ENCODE measurements around the gene LTBP1.

DNA sequence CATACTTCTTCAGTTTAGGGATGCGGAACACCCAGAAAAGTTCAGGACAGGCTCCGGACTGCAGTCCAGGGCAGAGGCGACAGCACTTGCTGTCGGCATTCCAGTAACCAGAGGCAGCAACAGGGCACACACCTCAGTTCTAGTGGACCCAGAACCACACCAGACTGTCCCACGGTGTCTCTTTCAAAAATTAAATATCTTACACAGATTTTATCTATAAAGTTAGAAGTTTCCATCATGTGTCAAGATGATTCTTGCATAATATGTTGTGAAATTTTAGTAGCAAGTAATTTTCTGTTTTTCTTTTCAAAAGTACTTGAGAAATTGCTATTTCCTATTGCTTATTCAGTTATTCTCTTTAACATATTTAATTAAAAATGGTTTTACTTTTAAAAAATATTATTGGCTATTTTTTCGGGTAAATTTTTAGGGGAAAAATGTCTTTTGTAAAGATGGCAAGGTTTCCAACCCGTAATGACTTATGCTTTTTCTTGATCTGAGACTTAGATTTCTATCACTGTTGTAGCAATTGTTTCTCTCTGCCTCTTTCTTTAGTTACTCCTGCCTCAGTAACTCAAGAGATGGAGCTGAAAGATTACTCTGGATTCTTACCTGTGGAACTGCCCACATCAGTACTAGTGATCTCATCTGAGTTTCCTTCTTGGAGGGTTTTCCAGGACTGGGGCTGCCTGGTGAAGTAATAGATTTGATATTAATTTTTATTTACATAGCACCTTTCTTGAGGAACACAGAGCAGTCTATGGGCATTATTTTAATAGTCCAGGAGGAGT lies 182.7 kb downstream of the LTBP1 start:
- TF ChIP-seq RXRA (IDR thresholded peaks at IDR 0.05) (no peak), SP1 (IDR thresholded peaks at IDR 0.05) (no peak), ZBTB33 (IDR thresholded peaks at IDR 0.05) (no peak)
- TF ChIP-seq, protein P1, sequence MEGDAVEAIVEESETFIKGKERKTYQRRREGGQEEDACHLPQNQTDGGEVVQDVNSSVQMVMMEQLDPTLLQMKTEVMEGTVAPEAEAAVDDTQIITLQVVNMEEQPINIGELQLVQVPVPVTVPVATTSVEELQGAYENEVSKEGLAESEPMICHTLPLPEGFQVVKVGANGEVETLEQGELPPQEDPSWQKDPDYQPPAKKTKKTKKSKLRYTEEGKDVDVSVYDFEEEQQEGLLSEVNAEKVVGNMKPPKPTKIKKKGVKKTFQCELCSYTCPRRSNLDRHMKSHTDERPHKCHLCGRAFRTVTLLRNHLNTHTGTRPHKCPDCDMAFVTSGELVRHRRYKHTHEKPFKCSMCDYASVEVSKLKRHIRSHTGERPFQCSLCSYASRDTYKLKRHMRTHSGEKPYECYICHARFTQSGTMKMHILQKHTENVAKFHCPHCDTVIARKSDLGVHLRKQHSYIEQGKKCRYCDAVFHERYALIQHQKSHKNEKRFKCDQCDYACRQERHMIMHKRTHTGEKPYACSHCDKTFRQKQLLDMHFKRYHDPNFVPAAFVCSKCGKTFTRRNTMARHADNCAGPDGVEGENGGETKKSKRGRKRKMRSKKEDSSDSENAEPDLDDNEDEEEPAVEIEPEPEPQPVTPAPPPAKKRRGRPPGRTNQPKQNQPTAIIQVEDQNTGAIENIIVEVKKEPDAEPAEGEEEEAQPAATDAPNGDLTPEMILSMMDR (IDR thresholded peaks at IDR 0.05; ENCODE audit: low read depth, low read length, missing input control), result no peak

All from liver (tissue), 3 donors.